OCI-M2 (cell line): ENCODE results near the gene DRC3.

Source experiments
- DNase-seq: peaks from one replicate; lab custom pipeline; 2025; ENCODE audit not compliant: unreplicated experiment; lab: John Stamatoyannopoulos, UW

Gene DRC3

GRCh38 chr17:18041776-18042175, 69.1 kb downstream of the DRC3 start:
- no peak for DNase-seq

DNA sequence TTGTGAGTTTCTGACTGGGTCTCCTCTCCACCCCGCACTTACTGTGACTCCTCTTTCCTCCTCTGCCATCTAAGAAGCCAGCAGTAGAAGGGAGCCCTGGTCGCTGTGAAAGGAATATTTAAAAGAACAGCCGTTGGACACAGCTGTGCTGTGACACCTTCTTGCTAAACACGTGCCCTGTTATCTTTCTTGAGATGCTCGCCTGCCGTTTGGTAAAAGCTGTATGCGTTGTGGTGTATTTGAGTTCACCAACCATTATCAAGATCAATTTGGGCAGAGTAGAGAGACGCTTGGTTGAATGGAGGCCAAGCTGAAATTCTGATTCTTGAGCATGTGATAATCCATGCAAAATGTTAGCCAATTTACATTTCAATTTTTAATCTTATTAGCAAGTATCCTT, 70.3 kb downstream of the DRC3 start:
- DNase-seq: no peak

DNA sequence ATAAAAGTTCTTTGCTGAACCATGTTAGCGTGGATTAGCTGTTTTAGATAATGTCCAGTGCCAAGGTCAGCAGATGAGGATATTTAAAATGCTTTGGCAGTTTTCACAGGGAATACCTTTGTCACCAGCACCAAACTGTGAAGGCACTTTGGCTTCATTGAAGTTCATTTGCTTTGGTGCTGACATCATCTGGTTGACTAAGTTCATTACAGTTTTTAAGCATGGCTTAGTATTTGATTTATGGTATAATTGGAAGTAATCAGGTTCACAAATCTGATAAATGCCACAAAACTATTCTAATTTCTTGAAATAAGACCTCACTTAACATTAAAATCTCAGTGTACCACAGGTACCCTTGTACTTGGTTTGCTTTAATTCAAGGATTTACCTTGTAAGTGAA, 70.8 kb downstream of the DRC3 start:
- no peak for DNase-seq

DNA sequence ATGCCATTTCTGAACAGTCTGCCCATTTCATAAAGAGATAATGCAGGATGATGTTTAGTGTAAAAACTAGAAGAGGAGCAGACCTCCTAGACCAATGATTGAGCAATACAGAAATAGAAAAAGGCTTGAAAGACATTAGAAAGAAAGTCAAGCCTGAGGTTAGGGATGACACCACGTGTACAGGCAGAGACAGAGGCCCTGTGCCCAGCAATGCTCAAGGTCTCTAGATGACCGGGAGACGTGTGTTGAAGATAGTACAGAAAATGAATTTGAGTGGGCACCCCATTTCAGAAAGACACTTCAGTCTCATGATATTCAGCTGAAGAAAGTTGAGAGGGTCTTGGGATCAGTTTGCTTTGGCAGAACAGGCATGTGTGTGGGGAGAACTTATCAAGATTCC, 71.9 kb downstream of the DRC3 start:
- no peak for DNase-seq

GRCh38 chr17:18045691-18046350, 73.2 kb downstream of the DRC3 start:
- DNase-seq: no peak

GRCh38 chr17:18055597-18055996, 82.9 kb downstream of the DRC3 start:
- no peak for DNase-seq

DNA sequence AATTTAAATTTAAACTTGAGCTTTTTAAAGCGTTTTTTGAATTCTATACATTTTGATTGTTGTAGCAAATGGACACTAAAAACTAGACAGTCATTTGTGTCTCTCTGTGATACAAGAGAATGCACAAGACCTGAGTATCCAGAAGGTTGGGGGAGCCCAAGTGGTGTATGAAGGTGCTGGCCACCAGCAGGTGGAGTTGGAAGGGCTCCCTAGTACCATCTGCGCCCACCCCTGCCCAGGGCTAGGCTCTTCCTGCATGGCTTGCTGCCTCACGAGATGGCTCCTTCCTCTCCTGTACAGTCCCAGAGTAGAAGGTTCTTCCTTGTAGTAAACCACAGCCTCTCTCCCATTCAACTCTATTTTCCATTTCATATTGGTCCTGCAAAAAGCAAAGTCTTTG, 83.6 kb downstream of the DRC3 start:
- no peak for DNase-seq

GRCh38 chr17:18059283-18059682, 86.6 kb downstream of the DRC3 start:
- DNase-seq: no peak

- no peak for DNase-seq
Observed at GRCh38 chr17:18064053-18064452, 91.4 kb downstream of the DRC3 start.

GRCh38 chr17:18065546-18065945, 92.9 kb downstream of the DRC3 start:
- no peak for DNase-seq
